ENCODE data around the gene ITGB4.
A peak's percentile ranks its signal among the peaks of the same experiment; 100 is the strongest.
"Not testable (repeated sequence)": the region's sequence is repeated elsewhere in the genome, so short reads cannot be mapped to it uniquely, and the experiment has no call there.

GRCh38 chr17:75778066-75778860 is 57.0 kb downstream of the ITGB4 start:
- TF ChIP-seq POLR2A (IDR thresholded peaks at IDR 0.05; ENCODE audit: low read depth, low read length); TARDBP (IDR thresholded peaks at IDR 0.05; ENCODE audit: borderline replicate concordance): not testable (repeated sequence)
- TF ChIP-seq POLR2AphosphoS5 (IDR thresholded peaks at IDR 0.05; ENCODE audit: low read length) = peak; percentile 82
